ENCODE data around the gene SEMA3E.

- TF ChIP-seq CTCF (IDR thresholded peaks at IDR 0.05) (no peak), POLR2AphosphoS5 (IDR thresholded peaks at IDR 0.05; ENCODE audit: low read depth, low read length) (no peak), TCF7L2 (IDR thresholded peaks at IDR 0.05; ENCODE audit: low read depth, low read length) (no peak), REST (IDR thresholded peaks at IDR 0.05; ENCODE audit: insufficient read depth in 1 of 2, low read depth in 2 of 2, low read length in 1 of 2) (no peak), SIN3A (IDR thresholded peaks at IDR 0.05; ENCODE audit: borderline replicate concordance, insufficient read depth, low read depth, low read length) (no peak)
Observed at GRCh38 chr7:83388436-83388835, 260.5 kb downstream of the SEMA3E start.

All from Panc1 (cell line).